ENCODE measurements around the gene ARID3A.
A peak's percentile ranks its signal among the peaks of the same experiment; 100 is the strongest.

The ARID3A gene

DNA sequence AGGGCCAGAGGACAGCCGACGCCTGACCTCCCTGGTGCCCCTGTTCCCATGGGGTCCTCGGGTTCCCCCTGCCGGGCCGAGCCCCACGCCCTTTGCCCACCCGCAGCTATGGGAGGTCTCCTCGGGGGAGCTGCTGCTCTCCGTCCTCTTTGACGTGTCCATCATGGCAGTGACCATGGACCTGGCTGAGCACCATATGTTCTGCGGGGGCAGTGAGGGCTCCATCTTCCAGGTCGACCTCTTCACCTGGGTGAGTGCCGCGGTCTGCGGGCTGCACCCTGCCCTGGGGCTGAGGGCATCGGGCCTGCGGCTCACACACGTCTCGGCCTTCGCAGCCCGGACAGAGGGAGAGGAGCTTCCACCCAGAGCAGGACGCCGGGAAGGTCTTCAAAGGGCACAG is 64.9 kb downstream of the ARID3A start:
- no peak for DNase-seq (ENCODE audit: low read depth)
- H3K4me1 ChIP-seq (ENCODE audit: control insufficient read depth, insufficient read depth, low read length): no peaks in the 10 kb centered on the region
- no peak overlapping the region for H3K9ac ChIP-seq (ENCODE audit: low read length)
- H3K9me3 ChIP-seq (ENCODE audit: control insufficient read depth, low read length): no peaks in the 10 kb centered on the region
- H3K27me3 ChIP-seq (replicated peaks; ENCODE audit: control insufficient read depth, insufficient read depth, low read length): no peaks in the 10 kb centered on the region
- peaks cover 18% of the 10 kb centered on the region for H3K36me3 ChIP-seq (ENCODE audit: control insufficient read depth, insufficient read depth, low read length, severe bottlenecking)
- H3K4me3 ChIP-seq (ENCODE audit: low read length): no peak overlapping the region

DNA sequence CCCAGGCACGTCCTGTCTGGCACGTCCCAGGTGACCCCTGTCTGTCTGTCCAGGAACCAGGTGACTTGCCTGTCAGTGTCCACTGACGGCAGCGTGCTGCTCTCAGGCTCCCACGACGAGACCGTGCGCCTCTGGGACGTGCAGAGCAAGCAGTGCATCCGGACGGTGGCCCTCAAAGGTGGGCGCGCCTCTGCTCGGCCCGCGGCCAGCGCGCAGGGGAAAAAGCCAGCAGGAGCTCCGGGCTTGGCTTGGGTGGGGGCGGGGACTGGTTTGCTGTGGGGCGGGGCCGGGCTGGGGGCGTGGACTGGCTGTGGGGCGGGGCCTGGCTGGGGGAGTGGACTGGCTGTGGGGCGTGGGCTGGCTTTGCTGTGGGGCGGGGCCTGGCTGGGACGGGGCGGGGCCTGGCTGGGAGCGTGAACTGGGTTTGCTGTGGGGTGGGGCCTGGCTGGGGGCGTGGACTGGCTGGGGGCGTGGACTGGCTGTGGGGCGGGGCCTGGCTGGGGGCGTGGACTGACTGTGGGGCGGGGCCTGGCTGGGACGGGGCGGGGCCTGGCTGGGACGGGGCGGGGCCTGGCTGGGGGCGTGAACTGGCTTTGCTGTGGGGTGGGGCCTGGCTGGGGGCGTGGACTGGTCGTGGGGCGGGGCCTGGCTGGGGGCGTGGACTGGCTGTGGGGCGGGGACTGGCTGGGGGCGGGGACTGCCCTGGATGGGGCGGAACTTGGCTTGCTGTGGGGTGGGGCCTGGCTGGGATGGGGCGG is 65.5 kb downstream of the ARID3A start:
- H3K36me3 ChIP-seq (ENCODE audit: control insufficient read depth, insufficient read depth, low read length, severe bottlenecking): peaks cover 18% of the 10 kb centered on the region
- no peak overlapping the region for H3K4me3 ChIP-seq (ENCODE audit: low read length)
- H3K9me3 ChIP-seq (ENCODE audit: control insufficient read depth, low read length): no peaks in the 10 kb centered on the region
- DNase-seq (ENCODE audit: low read depth): peak; percentile 58
- no peak overlapping the region for H3K9ac ChIP-seq (ENCODE audit: low read length)
- H3K4me1 ChIP-seq (ENCODE audit: control insufficient read depth, insufficient read depth, low read length): peaks cover 4% of the 10 kb centered on the region
- no peaks in the 10 kb centered on the region for H3K27me3 ChIP-seq (replicated peaks; ENCODE audit: control insufficient read depth, insufficient read depth, low read length)

DNA sequence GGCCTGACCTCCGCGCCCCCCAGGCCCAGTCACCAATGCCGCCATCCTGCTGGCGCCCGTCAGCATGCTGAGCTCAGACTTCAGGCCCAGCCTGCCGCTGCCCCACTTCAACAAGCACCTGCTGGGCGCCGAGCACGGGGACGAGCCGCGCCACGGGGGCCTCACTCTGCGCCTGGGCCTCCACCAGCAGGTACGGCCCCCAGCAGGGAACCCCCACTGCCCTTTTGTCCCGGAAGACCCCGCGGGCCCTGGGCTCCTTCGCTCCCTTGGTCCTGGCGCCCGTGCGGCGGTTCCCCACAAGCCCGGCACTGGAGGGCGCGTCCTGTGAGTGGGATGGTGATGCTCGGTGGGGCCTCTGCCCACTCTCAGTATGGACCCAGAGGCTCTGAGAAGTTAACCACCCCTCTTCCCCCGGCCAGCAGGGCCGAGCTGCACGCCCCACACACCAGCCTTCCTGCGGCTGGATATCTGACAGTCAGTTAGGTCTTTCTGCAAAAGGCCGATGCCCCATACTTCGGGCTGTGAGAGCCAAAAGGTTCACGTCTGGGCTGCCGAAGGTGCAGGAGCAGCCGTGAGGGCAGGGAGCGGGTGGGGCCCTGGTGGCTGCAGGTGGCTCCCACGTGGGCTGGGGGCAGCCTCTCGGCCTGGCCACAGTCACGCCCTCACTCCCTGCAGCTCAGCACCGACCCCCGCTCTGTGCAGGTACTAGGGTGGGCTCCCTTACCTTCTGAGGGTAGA is 66.3 kb downstream of the ARID3A start:
- peaks cover 5% of the 10 kb centered on the region for H3K4me1 ChIP-seq (ENCODE audit: control insufficient read depth, insufficient read depth, low read length)
- H3K27me3 ChIP-seq (replicated peaks; ENCODE audit: control insufficient read depth, insufficient read depth, low read length): no peaks in the 10 kb centered on the region
- peaks cover 13% of the 10 kb centered on the region for H3K36me3 ChIP-seq (ENCODE audit: control insufficient read depth, insufficient read depth, low read length, severe bottlenecking)
- no peak overlapping the region for H3K9ac ChIP-seq (ENCODE audit: low read length)
- H3K9me3 ChIP-seq (ENCODE audit: control insufficient read depth, low read length): no peaks in the 10 kb centered on the region
- no peak for DNase-seq (ENCODE audit: low read depth)
- H3K4me3 ChIP-seq (ENCODE audit: low read length): no peak overlapping the region

DNA sequence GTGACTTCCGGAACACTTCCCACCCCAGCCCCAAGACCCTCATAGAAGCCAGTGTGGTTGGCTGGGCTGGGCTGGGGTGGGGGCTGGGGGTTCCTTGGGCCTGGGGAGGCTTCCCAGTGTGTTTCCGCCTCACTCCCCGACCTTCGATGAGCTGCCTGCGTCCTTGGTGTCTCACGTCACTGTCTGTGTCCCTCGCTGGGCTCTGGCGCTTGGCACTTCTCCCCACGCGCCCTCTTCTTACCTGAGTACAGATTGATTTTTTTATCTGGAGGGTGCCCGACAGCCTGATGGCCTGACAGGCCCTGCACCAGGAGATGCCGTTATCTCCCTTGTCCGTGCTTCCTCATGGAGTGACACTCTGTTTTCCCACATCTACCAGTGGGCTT is 66.8 kb downstream of the ARID3A start:
- Histone ChIP-seq H3K9ac (ENCODE audit: low read length) (no peak overlapping the region), H3K27me3 (replicated peaks; ENCODE audit: control insufficient read depth, insufficient read depth, low read length) (no peaks in the 10 kb centered on the region), H3K9me3 (ENCODE audit: control insufficient read depth, low read length) (no peaks in the 10 kb centered on the region), H3K4me3 (ENCODE audit: low read length) (no peak overlapping the region), H3K36me3 (ENCODE audit: control insufficient read depth, insufficient read depth, low read length, severe bottlenecking) (peaks cover 13% of the 10 kb centered on the region), H3K4me1 (ENCODE audit: control insufficient read depth, insufficient read depth, low read length) (peaks cover 5% of the 10 kb centered on the region)
- no peak for DNase-seq (ENCODE audit: low read depth)

DNA sequence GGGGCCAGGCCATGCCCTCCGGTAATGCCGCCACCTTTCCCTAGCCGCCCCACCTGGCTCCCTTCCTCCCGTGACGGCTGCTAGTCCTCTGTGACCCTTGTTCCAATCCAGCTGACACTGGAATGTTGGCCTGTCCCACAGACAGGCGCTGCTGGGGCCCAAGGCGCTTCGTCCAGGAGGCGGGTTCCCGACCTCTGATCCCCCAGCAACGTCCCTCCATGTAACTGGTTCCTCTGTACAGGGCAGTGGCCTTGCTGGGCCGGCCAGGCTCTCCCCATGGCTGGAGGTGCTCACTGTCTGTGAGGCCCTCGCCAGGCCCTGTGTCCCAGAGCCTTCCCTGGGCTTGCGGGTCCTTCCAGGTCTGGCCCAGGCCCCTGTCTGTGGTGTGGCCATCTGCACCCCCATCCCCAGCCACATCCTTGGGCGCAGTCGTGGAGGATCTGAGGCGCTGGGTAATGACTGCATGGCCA is 67.6 kb downstream of the ARID3A start:
- no peak overlapping the region for H3K9ac ChIP-seq (ENCODE audit: low read length)
- no peaks in the 10 kb centered on the region for H3K9me3 ChIP-seq (ENCODE audit: control insufficient read depth, low read length)
- peaks cover 9% of the 10 kb centered on the region for H3K36me3 ChIP-seq (ENCODE audit: control insufficient read depth, insufficient read depth, low read length, severe bottlenecking)
- DNase-seq (ENCODE audit: low read depth): no peak
- H3K27me3 ChIP-seq (replicated peaks; ENCODE audit: control insufficient read depth, insufficient read depth, low read length): peaks cover 4% of the 10 kb centered on the region
- peaks cover 5% of the 10 kb centered on the region for H3K4me1 ChIP-seq (ENCODE audit: control insufficient read depth, insufficient read depth, low read length)
- no peak overlapping the region for H3K4me3 ChIP-seq (ENCODE audit: low read length)

DNA sequence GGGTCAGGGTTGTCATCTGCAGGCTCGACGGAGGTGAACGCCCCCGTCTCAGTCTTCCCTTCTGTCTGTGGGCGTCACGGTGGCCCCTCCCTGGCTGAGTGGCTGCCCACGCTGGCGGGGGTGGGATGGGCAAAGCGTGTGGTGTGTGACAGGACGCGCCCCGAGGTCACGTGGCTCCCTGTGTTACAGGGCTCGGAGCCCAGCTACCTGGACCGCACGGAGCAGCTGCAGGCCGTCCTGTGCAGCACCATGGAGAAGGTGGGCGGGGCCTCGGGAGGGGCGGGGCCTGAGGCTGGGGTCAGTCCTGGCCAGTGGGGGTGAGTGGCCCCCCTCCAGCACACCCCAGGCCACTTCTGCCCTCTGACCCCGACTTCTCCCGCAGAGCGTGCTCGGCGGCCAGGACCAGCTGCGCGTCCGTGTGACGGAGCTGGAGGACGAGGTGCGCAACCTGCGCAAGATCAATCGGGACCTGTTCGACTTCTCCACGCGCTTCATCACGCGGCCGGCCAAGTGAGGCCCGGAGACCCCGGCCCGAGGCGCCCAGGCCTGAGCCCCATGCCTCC is 68.1 kb downstream of the ARID3A start:
- Histone ChIP-seq H3K27me3 (replicated peaks; ENCODE audit: control insufficient read depth, insufficient read depth, low read length) (peaks cover 6% of the 10 kb centered on the region), H3K4me1 (ENCODE audit: control insufficient read depth, insufficient read depth, low read length) (peaks cover 5% of the 10 kb centered on the region), H3K9me3 (ENCODE audit: control insufficient read depth, low read length) (no peaks in the 10 kb centered on the region), H3K4me3 (ENCODE audit: low read length) (no peak overlapping the region), H3K9ac (ENCODE audit: low read length) (no peak overlapping the region), H3K36me3 (ENCODE audit: control insufficient read depth, insufficient read depth, low read length, severe bottlenecking) (peaks cover 6% of the 10 kb centered on the region)
- DNase-seq (ENCODE audit: low read depth): no peak

DNA sequence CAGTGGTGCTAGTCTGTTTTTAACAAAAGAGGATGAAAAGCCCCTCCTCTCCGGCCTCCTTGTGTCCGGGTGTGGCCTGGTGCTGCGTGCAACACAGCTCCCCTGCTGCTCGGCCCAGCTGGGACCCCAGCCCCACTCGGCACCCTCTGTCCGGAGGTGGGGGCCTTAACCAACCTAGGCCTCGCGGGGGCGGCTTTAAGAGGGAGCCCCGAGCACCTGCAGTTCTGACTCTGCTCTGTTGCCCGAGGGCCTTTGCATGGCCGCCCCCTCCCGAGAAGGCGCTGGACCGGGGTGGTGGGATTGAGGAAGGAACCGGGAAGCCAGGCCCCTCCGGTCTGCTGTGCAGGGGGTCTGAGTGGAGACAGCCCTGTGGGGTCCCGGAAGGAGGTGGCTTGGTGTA is 68.7 kb downstream of the ARID3A start:
- no peak for DNase-seq (ENCODE audit: low read depth)
- H3K36me3 ChIP-seq (ENCODE audit: control insufficient read depth, insufficient read depth, low read length, severe bottlenecking): peaks cover 6% of the 10 kb centered on the region
- H3K4me3 ChIP-seq (ENCODE audit: low read length): no peak overlapping the region
- H3K9ac ChIP-seq (ENCODE audit: low read length): no peak overlapping the region
- H3K9me3 ChIP-seq (ENCODE audit: control insufficient read depth, low read length): no peaks in the 10 kb centered on the region
- peaks cover 12% of the 10 kb centered on the region for H3K27me3 ChIP-seq (replicated peaks; ENCODE audit: control insufficient read depth, insufficient read depth, low read length)
- H3K4me1 ChIP-seq (ENCODE audit: control insufficient read depth, insufficient read depth, low read length): peaks cover 5% of the 10 kb centered on the region

DNA sequence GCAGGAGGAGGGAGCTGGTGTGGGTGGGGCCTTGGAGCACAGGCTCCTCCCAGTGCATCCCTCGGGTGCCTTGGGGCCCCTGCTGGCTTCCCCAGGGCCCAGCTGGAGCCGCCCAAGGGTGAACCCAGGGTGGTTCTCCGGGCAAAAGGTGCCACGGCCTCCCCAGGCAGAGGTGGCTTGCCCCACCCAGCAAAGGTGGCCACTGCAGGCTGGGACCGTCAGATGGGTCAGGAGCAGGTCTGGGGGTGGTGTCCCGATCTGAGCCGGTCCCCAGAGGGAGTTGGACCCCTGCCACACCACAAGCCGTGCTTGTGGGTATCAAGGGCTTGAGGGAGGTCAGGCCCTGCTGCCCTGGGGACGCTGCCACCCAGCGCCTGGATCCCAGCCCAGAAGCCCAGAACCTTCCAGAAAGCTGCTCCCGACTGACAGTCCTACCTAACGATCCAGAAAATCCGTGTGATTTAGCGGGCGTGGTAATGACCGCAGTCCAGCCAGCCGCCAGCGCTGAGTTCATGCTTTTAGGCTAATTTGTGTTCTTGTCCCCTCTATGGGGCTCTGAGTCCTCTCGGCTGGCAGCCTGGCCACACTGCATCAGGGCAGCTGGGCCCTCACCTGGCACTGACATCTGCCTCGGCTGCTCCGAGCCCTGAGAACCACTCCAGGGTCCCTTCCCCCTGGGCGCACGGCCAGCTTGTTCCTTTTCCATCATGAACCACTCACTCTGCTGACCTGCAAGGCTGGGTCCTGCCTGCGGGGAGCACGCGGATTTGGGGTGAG is 69.4 kb downstream of the ARID3A start:
- DNase-seq (ENCODE audit: low read depth): no peak
- peaks cover 4% of the 10 kb centered on the region for H3K36me3 ChIP-seq (ENCODE audit: control insufficient read depth, insufficient read depth, low read length, severe bottlenecking)
- no peaks in the 10 kb centered on the region for H3K9me3 ChIP-seq (ENCODE audit: control insufficient read depth, low read length)
- H3K4me1 ChIP-seq (ENCODE audit: control insufficient read depth, insufficient read depth, low read length): peaks cover 5% of the 10 kb centered on the region
- H3K27me3 ChIP-seq (replicated peaks; ENCODE audit: control insufficient read depth, insufficient read depth, low read length): peaks cover 13% of the 10 kb centered on the region
- H3K9ac ChIP-seq (ENCODE audit: low read length): no peak overlapping the region
- H3K4me3 ChIP-seq (ENCODE audit: low read length): no peak overlapping the region

DNA sequence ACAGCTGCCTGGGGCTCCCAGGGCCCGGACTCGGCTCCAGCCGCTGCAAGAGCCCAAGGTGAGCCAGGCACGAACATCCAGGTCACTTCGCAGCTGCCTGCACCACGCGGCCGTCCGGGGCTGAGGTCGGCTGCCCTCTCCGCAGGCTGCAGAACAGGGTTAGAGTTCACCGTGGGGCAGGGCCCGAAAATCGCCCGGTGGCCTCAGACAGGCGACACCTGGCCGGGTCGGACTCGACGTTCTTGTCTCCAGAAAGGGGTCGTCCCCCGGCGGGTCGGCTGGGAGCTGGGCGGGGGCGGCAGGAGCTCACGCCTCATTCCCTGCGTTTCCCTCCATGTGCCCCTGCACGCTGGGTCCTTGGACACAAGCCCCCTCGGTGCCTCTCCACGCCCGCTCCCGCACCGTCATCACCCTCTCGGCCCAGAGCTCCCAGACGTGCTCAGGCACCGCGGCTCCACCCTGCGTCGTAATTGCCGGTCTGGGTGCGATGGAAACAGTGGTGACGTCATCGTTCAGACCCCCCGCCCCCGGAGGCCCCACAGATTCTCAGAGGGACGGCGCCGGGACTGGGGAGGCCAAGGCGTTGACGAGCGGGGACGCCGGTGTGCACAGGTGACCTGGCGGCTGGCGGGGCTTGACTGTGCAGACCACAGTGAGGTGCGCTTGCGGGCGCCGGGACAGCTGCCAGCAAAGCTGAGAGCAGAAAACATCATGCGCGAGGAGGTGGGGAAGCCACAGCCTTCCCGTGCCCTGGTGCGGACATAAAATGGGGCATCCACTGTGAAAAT is 70.4 kb downstream of the ARID3A start:
- peak; percentile 57 for DNase-seq (ENCODE audit: low read depth)
- Histone ChIP-seq H3K4me1 (ENCODE audit: control insufficient read depth, insufficient read depth, low read length) (peaks cover 5% of the 10 kb centered on the region), H3K9me3 (ENCODE audit: control insufficient read depth, low read length) (no peaks in the 10 kb centered on the region), H3K36me3 (ENCODE audit: control insufficient read depth, insufficient read depth, low read length, severe bottlenecking) (no peaks in the 10 kb centered on the region), H3K27me3 (replicated peaks; ENCODE audit: control insufficient read depth, insufficient read depth, low read length) (peaks cover 13% of the 10 kb centered on the region), H3K9ac (ENCODE audit: low read length) (peak overlapping the region; percentile 20), H3K4me3 (ENCODE audit: low read length) (peak overlapping the region; percentile 41)

DNA sequence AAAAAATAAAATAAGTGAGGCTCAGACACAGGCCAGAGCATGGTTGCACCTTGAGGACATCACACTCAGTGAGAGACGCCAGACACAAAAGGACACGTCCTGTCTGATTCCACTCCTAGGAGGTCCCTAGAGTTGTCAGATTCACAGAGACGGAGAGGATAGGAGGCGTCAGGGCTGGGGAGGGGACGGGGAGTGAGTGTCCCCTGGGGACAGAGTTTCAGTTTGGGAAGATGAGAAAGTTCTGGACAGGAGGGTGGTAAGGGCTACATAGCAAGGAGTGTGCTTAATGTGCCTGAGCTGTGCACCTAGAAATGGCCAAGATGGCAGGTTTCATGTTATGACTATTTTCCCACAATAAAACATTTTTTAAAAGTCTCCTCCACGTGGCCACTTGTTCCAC is 72.2 kb downstream of the ARID3A start:
- Histone ChIP-seq H3K4me1 (ENCODE audit: control insufficient read depth, insufficient read depth, low read length) (peaks cover 5% of the 10 kb centered on the region), H3K27me3 (replicated peaks; ENCODE audit: control insufficient read depth, insufficient read depth, low read length) (peaks cover 18% of the 10 kb centered on the region), H3K9ac (ENCODE audit: low read length) (no peak overlapping the region), H3K36me3 (ENCODE audit: control insufficient read depth, insufficient read depth, low read length, severe bottlenecking) (no peaks in the 10 kb centered on the region), H3K4me3 (ENCODE audit: low read length) (no peak overlapping the region), H3K9me3 (ENCODE audit: control insufficient read depth, low read length) (no peaks in the 10 kb centered on the region)
- DNase-seq (ENCODE audit: low read depth): no peak

Measured in adipocyte (in vitro differentiated cells).